Thoracic aorta (tissue), 2 donors: ENCODE results near the gene ZMYND8. TPM values are rescaled to one million over a fixed set of nuclear protein-coding genes. Genes with fewer than 3 reads are reported as not detected.
"Not testable (repeated sequence)": the region's sequence is repeated elsewhere in the genome, so short reads cannot be mapped to it uniquely, and the experiment has no call there.

Experiments
- ATAC-seq: fragments of 150-250 bp; one replicate; pipeline ENCODE4 v1.8.0; 2017; ENCODE audit warnings: low read depth; ENCODE audit not compliant: insufficient number of reproducible peaks, low FRiP score
- DNase-seq: peaks from one replicate; pipeline ENCODE4 v3.0.0-alpha.2; 2020; ENCODE audit warnings: low spot score
- H3K27ac ChIP-seq, 2 donors: fragments of 200-600 bp; sonication (generic); 1 replicate in 1 of 2; 2 replicates in 1 of 2; pipeline ENCODE4 v1.5.1; 2016; ENCODE audit warnings: mild to moderate bottlenecking in 2 of 2, moderate library complexity in 2 of 2
- H3K27me3 ChIP-seq: fragments of 200-600 bp; sonication (generic); replicated peaks from 2 replicates; pipeline ENCODE4 v1.6.0; 2016; ENCODE audit warnings: mild to moderate bottlenecking; ENCODE audit not compliant: insufficient read depth
- H3K36me3 ChIP-seq: fragments of 200-600 bp; sonication (generic); one replicate; pipeline ENCODE4 v1.5.1; 2016
- H3K4me1 ChIP-seq, 2 donors: fragments of 200-600 bp; sonication (generic); 1 replicate in 1 of 2; 2 replicates in 1 of 2; pipeline versions ENCODE4 v1.5.1 to v1.6.0; 2016; ENCODE audit warnings: low read depth in 2 of 2, mild to moderate bottlenecking in 1 of 2; ENCODE audit not compliant: control insufficient read depth in 1 of 2
- H3K4me3 ChIP-seq: fragments of 200-600 bp; sonication (generic); 2 replicates; pipeline ENCODE4 v1.5.1; 2016; ENCODE audit warnings: mild to moderate bottlenecking
- H3K9me3 ChIP-seq: fragments of 200-600 bp; sonication (generic); 2 replicates; pipeline ENCODE4 v1.5.1; 2016
- total RNA-seq, 2 donors: library from RNA; depleted of rRNA; stranded (reverse); fragments of >200 nt; gene quantifications; one replicate each; pipeline versions ENCODE4 v1.1.0 to v1.2.3, GENCODE V29; 2016
- TF ChIP-seq, protein P1 (sequence below): fragments of 200-600 bp; sonication (generic); IDR thresholded peaks from one replicate; pipeline ENCODE4 v1.5.1; 2019; ENCODE audit warnings: antibody characterized with exemption

The ZMYND8 gene
- total RNA-seq, 2 donors from 2014 or later, result 17.9 to 27.2 TPM

DNA sequence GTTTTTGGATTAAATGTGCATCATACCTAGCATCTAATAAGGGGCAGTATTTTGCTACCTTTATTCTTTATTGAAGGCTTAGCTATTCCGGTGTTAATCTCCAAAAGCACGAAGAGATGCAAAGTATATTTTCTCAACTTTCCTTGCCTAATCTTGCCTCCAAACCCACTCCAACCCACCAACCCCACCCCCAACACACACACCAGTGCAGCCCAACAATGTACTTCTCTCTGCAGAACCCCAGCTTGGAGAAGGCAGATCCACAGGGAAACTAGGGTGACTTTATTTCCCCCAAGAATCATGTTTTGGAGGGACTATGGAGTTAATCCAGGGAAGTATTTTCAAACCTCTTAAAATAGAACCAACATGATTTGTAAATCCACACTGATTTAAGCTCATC lies 73.6 kb downstream of the ZMYND8 start:
- TF ChIP-seq, protein P1, sequence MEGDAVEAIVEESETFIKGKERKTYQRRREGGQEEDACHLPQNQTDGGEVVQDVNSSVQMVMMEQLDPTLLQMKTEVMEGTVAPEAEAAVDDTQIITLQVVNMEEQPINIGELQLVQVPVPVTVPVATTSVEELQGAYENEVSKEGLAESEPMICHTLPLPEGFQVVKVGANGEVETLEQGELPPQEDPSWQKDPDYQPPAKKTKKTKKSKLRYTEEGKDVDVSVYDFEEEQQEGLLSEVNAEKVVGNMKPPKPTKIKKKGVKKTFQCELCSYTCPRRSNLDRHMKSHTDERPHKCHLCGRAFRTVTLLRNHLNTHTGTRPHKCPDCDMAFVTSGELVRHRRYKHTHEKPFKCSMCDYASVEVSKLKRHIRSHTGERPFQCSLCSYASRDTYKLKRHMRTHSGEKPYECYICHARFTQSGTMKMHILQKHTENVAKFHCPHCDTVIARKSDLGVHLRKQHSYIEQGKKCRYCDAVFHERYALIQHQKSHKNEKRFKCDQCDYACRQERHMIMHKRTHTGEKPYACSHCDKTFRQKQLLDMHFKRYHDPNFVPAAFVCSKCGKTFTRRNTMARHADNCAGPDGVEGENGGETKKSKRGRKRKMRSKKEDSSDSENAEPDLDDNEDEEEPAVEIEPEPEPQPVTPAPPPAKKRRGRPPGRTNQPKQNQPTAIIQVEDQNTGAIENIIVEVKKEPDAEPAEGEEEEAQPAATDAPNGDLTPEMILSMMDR, result no peak
- DNase-seq, result no peak
- H3K4me1 ChIP-seq, result peaks cover 6 to 14% of the 10 kb centered on the region in 2 donors
- no peak overlapping the region for H3K4me3 ChIP-seq
- peaks cover 9% of the 10 kb centered on the region for H3K36me3 ChIP-seq
- H3K27ac ChIP-seq, result no peak overlapping the region
- no peaks in the 10 kb centered on the region for H3K27me3 ChIP-seq
- H3K9me3 ChIP-seq, result no peaks in the 10 kb centered on the region
- ATAC-seq, result no peak

DNA sequence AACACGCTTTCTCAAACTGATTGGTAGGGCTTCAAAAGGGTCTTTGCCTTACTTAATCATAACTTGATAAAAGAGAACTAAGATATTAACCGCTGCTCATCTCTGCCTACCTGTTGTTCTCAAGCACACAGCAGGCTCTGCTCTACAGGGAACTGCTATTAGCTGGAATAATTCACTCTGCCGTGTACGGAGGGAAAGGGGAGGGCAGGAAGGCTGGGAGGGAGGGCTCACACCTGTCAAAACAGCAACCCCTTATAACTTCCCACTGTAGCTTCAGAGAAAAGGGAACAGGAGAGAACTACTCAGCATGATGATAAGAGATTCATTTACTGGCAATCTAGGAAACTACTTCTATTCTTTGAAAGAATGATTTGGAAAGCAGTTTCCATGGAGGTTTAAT lies 75.1 kb downstream of the ZMYND8 start:
- TF ChIP-seq, protein P1, result no peak
- ATAC-seq (no peak), DNase-seq (no peak)
- no peak overlapping the region for H3K27ac ChIP-seq
- H3K4me3 ChIP-seq, result no peak overlapping the region
- peaks cover 19 to 28% of the 10 kb centered on the region in 2 donors for H3K4me1 ChIP-seq
- H3K27me3 ChIP-seq, result no peaks in the 10 kb centered on the region
- H3K9me3 ChIP-seq, result no peaks in the 10 kb centered on the region
- H3K36me3 ChIP-seq, result peaks cover 9% of the 10 kb centered on the region

DNA sequence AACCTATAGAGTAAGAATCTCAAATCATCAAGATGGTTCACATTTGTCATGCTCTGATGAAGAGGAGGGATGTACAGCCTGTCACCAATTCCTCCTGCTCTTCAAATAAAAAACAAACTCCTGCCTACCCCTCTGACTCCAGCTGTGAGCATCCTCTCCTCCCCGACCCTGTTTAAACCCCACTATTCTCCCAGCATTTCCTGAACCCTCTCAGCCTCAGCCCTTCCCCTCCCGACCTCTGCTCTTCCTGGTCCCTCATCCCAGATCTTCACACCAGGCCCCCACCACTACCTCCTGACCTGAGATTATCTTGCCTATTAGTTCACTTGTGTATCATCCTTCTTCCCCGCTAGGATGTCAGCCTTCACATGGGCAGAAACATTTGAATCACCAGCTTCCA lies 75.8 kb downstream of the ZMYND8 start:
- DNase-seq (no peak), ATAC-seq (no peak)
- H3K4me3 ChIP-seq, result no peak overlapping the region
- no peaks in the 10 kb centered on the region for H3K27me3 ChIP-seq
- H3K9me3 ChIP-seq, result no peaks in the 10 kb centered on the region
- H3K36me3 ChIP-seq, result peaks cover 9% of the 10 kb centered on the region
- no peak overlapping the region for H3K27ac ChIP-seq
- H3K4me1 ChIP-seq, result peaks cover 23 to 35% of the 10 kb centered on the region in 2 donors
- TF ChIP-seq, protein P1, result no peak

DNA sequence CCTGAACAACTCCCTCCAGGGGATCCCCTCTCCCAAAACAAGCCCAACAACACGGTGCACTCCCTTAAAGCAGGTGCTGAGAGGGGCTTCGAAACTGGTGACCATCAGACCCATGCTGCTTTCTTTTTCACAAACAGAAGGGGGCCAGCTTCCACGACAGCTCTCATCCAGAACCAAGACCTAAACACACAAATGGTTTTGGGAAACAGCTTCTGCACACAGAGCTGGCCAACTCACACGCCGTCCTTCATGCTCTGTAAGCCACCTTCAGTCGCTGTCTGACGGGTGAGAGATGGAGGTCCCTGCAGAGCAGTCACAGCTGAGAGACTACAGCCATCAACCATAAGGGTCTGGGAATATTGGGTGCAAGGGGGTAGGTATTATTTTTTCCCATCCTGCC lies 76.3 kb downstream of the ZMYND8 start:
- peaks cover 9% of the 10 kb centered on the region for H3K36me3 ChIP-seq
- TF ChIP-seq, protein P1, result no peak
- DNase-seq (no peak), ATAC-seq (no peak)
- no peak overlapping the region for H3K27ac ChIP-seq
- no peak overlapping the region for H3K4me3 ChIP-seq
- H3K9me3 ChIP-seq, result no peaks in the 10 kb centered on the region
- no peaks in the 10 kb centered on the region for H3K27me3 ChIP-seq
- peaks cover 28 to 39% of the 10 kb centered on the region in 2 donors for H3K4me1 ChIP-seq

DNA sequence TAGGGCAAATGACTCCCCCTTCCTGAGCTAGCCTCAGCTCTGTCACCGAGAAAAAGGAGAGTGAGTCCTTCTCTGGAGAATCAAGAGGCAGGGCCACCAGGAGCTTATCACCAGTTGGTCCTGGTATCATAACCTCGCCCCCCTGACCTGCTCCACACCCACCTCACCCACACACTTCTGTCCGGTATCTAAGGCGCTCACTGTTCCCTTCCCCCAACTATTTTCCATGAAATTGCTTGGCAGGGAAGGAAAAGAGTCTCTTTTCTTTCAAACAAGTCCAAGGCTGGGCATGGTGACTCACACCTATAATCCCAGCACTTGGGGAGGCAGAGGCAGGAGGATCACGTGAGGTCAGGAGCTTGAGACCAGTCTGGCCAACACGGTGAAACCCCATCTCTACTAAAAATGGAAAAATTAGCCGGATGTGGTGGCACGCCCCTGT lies 77.6 kb downstream of the ZMYND8 start:
- Histone ChIP-seq H3K9me3 (no peaks in the 10 kb centered on the region), H3K36me3 (peaks cover 9% of the 10 kb centered on the region), H3K4me3 (no peak overlapping the region), H3K4me1 (peaks cover 41 to 51% of the 10 kb centered on the region in 2 donors), H3K27ac (peak overlapping the region; percentile 93 to 94), H3K27me3 (no peaks in the 10 kb centered on the region)
- DNase-seq (no peak), ATAC-seq (no peak)
- TF ChIP-seq, protein P1, result no peak

DNA sequence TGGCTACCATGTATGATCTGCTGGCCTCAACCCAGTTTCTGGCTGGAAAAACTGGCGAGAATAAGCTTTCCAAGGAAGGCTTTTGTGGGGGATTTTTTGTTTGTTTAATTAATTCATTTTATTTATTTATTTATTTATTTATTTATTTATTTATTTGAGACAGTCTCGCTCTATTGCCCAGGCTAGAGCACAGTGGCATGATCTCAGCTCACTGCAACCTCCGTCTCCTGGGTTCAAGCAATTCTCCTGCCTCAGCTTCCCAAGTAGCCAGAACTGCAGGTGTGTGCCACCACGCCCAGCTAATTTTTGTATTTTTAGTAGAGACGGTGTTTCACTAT lies 79.0 kb downstream of the ZMYND8 start:
- not testable (repeated sequence) for ATAC-seq, H3K4me3 ChIP-seq, H3K36me3 ChIP-seq, DNase-seq, H3K27me3 ChIP-seq, H3K9me3 ChIP-seq
- H3K4me1 ChIP-seq, result peaks cover 51 to 63% of the 10 kb centered on the region in 2 donors
- H3K27ac ChIP-seq, result peak overlapping the region; percentile 93 to 94
